Fibroblast of lung (primary cell): ENCODE data around the gene TBL3. TPM values are rescaled to one million over a fixed set of nuclear protein-coding genes. Genes with fewer than 3 reads are reported as not detected.

Experiments
- DNase-seq, 2 donors: peaks; one replicate each; pipeline versions ENCODE4 v3.0.0 to v3.0.0-alpha.2; 2010; ENCODE audit warnings: low read depth in 2 of 2
- H2AFZ ChIP-seq: 2 replicates; pipeline ENCODE4 v1.5.1; 2012; ENCODE audit warnings: low read length, control low read depth, inconsistent platforms
- H3K27ac ChIP-seq: 2 replicates; pipeline ENCODE4 v1.5.1; 2011; ENCODE audit warnings: low read length, control low read depth; ENCODE audit not compliant: insufficient read depth
- H3K27me3 ChIP-seq: 2 replicates; pipeline ENCODE4 v1.5.1; 2011; ENCODE audit warnings: mild to moderate bottlenecking, low read length; ENCODE audit not compliant: control insufficient read depth, insufficient read depth
- H3K36me3 ChIP-seq: 2 replicates; pipeline ENCODE4 v1.5.1; 2011; ENCODE audit warnings: low read length; ENCODE audit not compliant: control insufficient read depth, insufficient read depth
- H3K4me1 ChIP-seq: 2 replicates; pipeline ENCODE4 v1.5.1; 2011; ENCODE audit warnings: low read length; ENCODE audit not compliant: control insufficient read depth, insufficient read depth; ENCODE audit errors: extremely low read depth
- H3K4me2 ChIP-seq: 2 replicates; pipeline ENCODE4 v1.5.1; 2011; ENCODE audit warnings: low read length, control low read depth; ENCODE audit not compliant: insufficient read depth; ENCODE audit errors: extremely low read depth
- H3K4me3 ChIP-seq, 4 experiments: fragments of 200-600 bp in 1 of 4; sonication (generic) in 1 of 4; replicated peaks in 1 of 4; 2 replicates each; pipeline ENCODE4 v1.5.1; 2011 to 2016; ENCODE audit warnings: low read length in 4 of 4, low read depth in 3 of 4, mild to moderate bottlenecking in 3 of 4, control low read depth in 2 of 4, inconsistent platforms in 1 of 4, mixed read lengths in 1 of 4; ENCODE audit not compliant: insufficient read depth in 1 of 4; ENCODE audit errors: control extremely low read depth in 1 of 4
- H3K79me2 ChIP-seq: 2 replicates; pipeline ENCODE4 v1.5.1; 2012; ENCODE audit warnings: mild to moderate bottlenecking, low read length, inconsistent platforms; ENCODE audit not compliant: control insufficient read depth, insufficient read depth
- H3K9ac ChIP-seq: 2 replicates; pipeline ENCODE4 v1.5.1; 2011; ENCODE audit warnings: mild to moderate bottlenecking, low read length, control low read depth; ENCODE audit not compliant: insufficient read depth
- H3K9me3 ChIP-seq: 2 replicates; pipeline ENCODE4 v1.5.1; 2012; ENCODE audit warnings: low read depth, low read length; ENCODE audit not compliant: control insufficient read depth, insufficient read depth
- H4K20me1 ChIP-seq: 2 replicates; pipeline ENCODE4 v1.5.1; 2011; ENCODE audit warnings: low read length; ENCODE audit not compliant: control insufficient read depth, insufficient read depth; ENCODE audit errors: extremely low read depth
- CTCF ChIP-seq, 2 donors: IDR thresholded peaks in 1 of 2; conservative IDR thresholded peaks in 1 of 2; 1 replicate in 1 of 2; 2 replicates in 1 of 2; pipeline ENCODE4 v1.5.1; 2011 to 2012; ENCODE audit warnings: low read length in 2 of 2, control low read depth in 1 of 2, inconsistent platforms in 1 of 2, low read depth in 1 of 2, mild to moderate bottlenecking in 1 of 2
- EZH2 ChIP-seq: IDR thresholded peaks from 2 replicates; pipeline ENCODE4 v1.5.1; 2012; ENCODE audit warnings: low read length, control low read depth, mild to moderate bottlenecking; ENCODE audit errors: missing control alignments
- polyA plus RNA-seq, 2 donors: library from polyadenylated mRNA; depleted of rRNA in 1 of 2; stranded (reverse) in 1 of 2; unstranded in 1 of 2; fragments of >200 nt; gene quantifications; 2 replicates each; pipeline ENCODE4 v1.2.1, GENCODE V29; 2011 to 2012; ENCODE audit warnings: missing spikeins in 1 of 2
- total RNA-seq: library from RNA; depleted of rRNA; stranded (reverse); fragments of >200 nt; gene quantifications from 2 replicates; pipeline ENCODE4 v1.2.1, GENCODE V29; 2014

Gene TBL3
- total and polyA plus RNA-seq, 2 donors (not counting 1 experiment from before 2014, with no cell fraction given), result 14.6 to 20.0 TPM

- Histone ChIP-seq H3K36me3 (peaks cover 2% of the 10 kb centered on the region), H3K4me2 (peak overlapping the region; percentile 99), H3K27ac (no peak overlapping the region), H3K27me3 (no peaks in the 10 kb centered on the region), H3K9me3 (no peaks in the 10 kb centered on the region), H3K4me3 (peak overlapping the region; percentile 56 to 82 (median 67)), H4K20me1 (no peaks in the 10 kb centered on the region), H2AFZ (peak overlapping the region; percentile 7), H3K79me2 (peaks cover 4% of the 10 kb centered on the region), H3K9ac (peak overlapping the region; percentile 53), H3K4me1 (peaks cover 25% of the 10 kb centered on the region)
- DNase-seq, result peak in 1 of 2 donors; percentile 64
- TF ChIP-seq CTCF (conservative IDR thresholded peaks at IDR 0.05 in 1 of 2, IDR thresholded peaks at IDR 0.05 in 1 of 2; ENCODE audit: low read depth in 1 of 2, low read length in 2 of 2) (no peak), EZH2 (no peak)
These were observed 55.5 kb downstream of the TBL3 start for GRCh38 chr16:2027024-2028010.

GRCh38 chr16:2028146-2028545 lies 56.3 kb downstream of the TBL3 start:
- no peaks in the 10 kb centered on the region for H3K27me3 ChIP-seq
- no peaks in the 10 kb centered on the region for H3K9me3 ChIP-seq
- H3K79me2 ChIP-seq, result peaks cover 4% of the 10 kb centered on the region
- no peak overlapping the region for H3K9ac ChIP-seq
- peaks cover 28% of the 10 kb centered on the region for H3K4me1 ChIP-seq
- no peak for DNase-seq
- TF ChIP-seq CTCF (conservative IDR thresholded peaks at IDR 0.05 in 1 of 2, IDR thresholded peaks at IDR 0.05 in 1 of 2; ENCODE audit: low read depth in 1 of 2, low read length in 2 of 2) (no peak), EZH2 (no peak)
- no peak overlapping the region for H2AFZ ChIP-seq
- peaks cover 2% of the 10 kb centered on the region for H3K36me3 ChIP-seq
- peak overlapping the region in 3 of 4 experiments; percentile 56 to 71 (median 63) for H3K4me3 ChIP-seq
- no peak overlapping the region for H3K27ac ChIP-seq
- H3K4me2 ChIP-seq, result peak overlapping the region; percentile 99
- H4K20me1 ChIP-seq, result no peaks in the 10 kb centered on the region

- DNase-seq, result no peak
- peaks cover 2% of the 10 kb centered on the region for H3K36me3 ChIP-seq
- no peak overlapping the region for H3K4me2 ChIP-seq
- H3K4me3 ChIP-seq, result peak overlapping the region in 1 of 4 experiments; percentile 4
- H4K20me1 ChIP-seq, result no peaks in the 10 kb centered on the region
- peaks cover 29% of the 10 kb centered on the region for H3K4me1 ChIP-seq
- H3K27ac ChIP-seq, result no peak overlapping the region
- H3K9me3 ChIP-seq, result no peaks in the 10 kb centered on the region
- H3K9ac ChIP-seq, result no peak overlapping the region
- TF ChIP-seq CTCF (conservative IDR thresholded peaks at IDR 0.05 in 1 of 2, IDR thresholded peaks at IDR 0.05 in 1 of 2; ENCODE audit: low read depth in 1 of 2, low read length in 2 of 2) (no peak), EZH2 (no peak)
- no peak overlapping the region for H2AFZ ChIP-seq
- peaks cover 5% of the 10 kb centered on the region for H3K79me2 ChIP-seq
- H3K27me3 ChIP-seq, result no peaks in the 10 kb centered on the region
These were observed 56.9 kb downstream of the TBL3 start for GRCh38 chr16:2028620-2029220.
